ENCODE results near the gene RASGRF2.

The RASGRF2 gene

GRCh38 chr5:80919678-80920196 is 40.4 kb upstream of the RASGRF2 start:
- no peak for TF ChIP-seq CTCF (IDR thresholded peaks at IDR 0.05; ENCODE audit: low read depth, low read length, missing control alignments)
- in situ Hi-C loops (cut with HindIII; ENCODE audit: low sequenced_read_pairs), result no loop called here
- no peak overlapping the region for H3K4me3 ChIP-seq (ENCODE audit: low read depth, low read length)
- no peak for DNase-seq (ENCODE audit: low read depth)

GRCh38 chr5:80920333-80920732 is 39.8 kb upstream of the RASGRF2 start:
- TF ChIP-seq CTCF (IDR thresholded peaks at IDR 0.05; ENCODE audit: low read depth, low read length, missing control alignments), result no peak
- no peak overlapping the region for H3K4me3 ChIP-seq (ENCODE audit: low read depth, low read length)
- no peak for DNase-seq (ENCODE audit: low read depth)
- in situ Hi-C loops (cut with HindIII; ENCODE audit: low sequenced_read_pairs), result no loop called here

- TF ChIP-seq CTCF (IDR thresholded peaks at IDR 0.05; ENCODE audit: low read depth, low read length, missing control alignments), result no peak
- in situ Hi-C loops (cut with HindIII; ENCODE audit: low sequenced_read_pairs), result no loop called here
- DNase-seq (ENCODE audit: low read depth), result no peak
- no peak overlapping the region for H3K4me3 ChIP-seq (ENCODE audit: low read depth, low read length)
Observed at GRCh38 chr5:80921026-80921425, 39.1 kb upstream of the RASGRF2 start.

- in situ Hi-C loops (cut with HindIII; ENCODE audit: low sequenced_read_pairs), result no loop called here
- no peak for TF ChIP-seq CTCF (IDR thresholded peaks at IDR 0.05; ENCODE audit: low read depth, low read length, missing control alignments)
- no peak overlapping the region for H3K4me3 ChIP-seq (ENCODE audit: low read depth, low read length)
- DNase-seq (ENCODE audit: low read depth), result no peak
Observed at GRCh38 chr5:80925931-80926330, 34.2 kb upstream of the RASGRF2 start.

- no peak for DNase-seq (ENCODE audit: low read depth)
- no peak overlapping the region for H3K4me3 ChIP-seq (ENCODE audit: low read depth, low read length)
- no peak for TF ChIP-seq CTCF (IDR thresholded peaks at IDR 0.05; ENCODE audit: low read depth, low read length, missing control alignments)
- in situ Hi-C loops (cut with HindIII; ENCODE audit: low sequenced_read_pairs), result no loop called here
Observed at GRCh38 chr5:80926536-80926935, 33.6 kb upstream of the RASGRF2 start.

- H3K4me3 ChIP-seq (ENCODE audit: low read depth, low read length), result no peak overlapping the region
- no peak for TF ChIP-seq CTCF (IDR thresholded peaks at IDR 0.05; ENCODE audit: low read depth, low read length, missing control alignments)
- in situ Hi-C loops (cut with HindIII; ENCODE audit: low sequenced_read_pairs), result no loop called here
- DNase-seq (ENCODE audit: low read depth), result no peak
Observed at GRCh38 chr5:80926979-80927656, 33.0 kb upstream of the RASGRF2 start.
